NK-92 (cell line): ENCODE data around the gene PRKCD.

Source experiments
- DNase-seq: peaks from one replicate; lab custom pipeline; 2025; ENCODE audit not compliant: unreplicated experiment; lab: John Stamatoyannopoulos, UW

Gene PRKCD

DNA sequence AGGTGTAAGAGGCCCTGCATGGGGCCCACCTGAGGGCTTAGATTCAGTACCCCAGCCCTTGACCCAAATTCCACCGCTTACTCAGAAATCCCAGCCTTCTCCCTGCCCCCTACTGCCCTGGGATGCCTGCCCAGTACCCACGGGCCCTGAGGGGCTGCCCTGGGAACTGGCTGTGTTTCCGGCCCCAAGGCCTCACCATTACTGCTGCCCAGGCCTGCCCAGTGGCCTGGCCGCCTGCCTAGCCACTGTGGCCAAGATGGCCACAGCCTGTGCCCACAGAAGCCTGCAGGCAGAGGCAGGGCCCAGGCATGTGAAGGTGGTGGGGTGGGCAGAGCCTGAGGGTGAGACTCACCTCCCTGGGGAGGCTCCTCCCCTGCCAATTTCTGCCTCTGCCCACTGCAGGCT lies 6.1 kb upstream of the PRKCD start:
- DNase-seq: no peak

DNA sequence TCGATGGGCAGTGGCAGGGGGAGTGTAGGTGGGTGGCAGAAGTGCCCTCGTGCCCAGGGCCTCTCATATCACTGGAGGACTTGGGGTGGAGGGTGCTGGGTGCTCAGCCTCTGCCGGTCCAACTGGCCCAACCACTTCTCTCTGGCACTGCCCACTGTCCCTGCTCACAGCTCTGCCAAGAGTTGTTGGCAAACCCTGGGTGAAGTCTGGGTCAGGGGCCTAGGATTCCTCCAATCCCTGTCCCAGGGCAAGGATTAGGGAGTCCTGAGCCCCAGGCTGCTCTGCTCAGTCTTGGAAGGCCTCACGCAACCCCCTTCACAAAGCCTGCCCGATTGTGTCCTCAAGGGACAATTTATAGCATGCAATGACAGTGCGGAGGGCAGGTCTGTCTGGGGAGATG lies 5.2 kb upstream of the PRKCD start:
- DNase-seq: no peak

DNA sequence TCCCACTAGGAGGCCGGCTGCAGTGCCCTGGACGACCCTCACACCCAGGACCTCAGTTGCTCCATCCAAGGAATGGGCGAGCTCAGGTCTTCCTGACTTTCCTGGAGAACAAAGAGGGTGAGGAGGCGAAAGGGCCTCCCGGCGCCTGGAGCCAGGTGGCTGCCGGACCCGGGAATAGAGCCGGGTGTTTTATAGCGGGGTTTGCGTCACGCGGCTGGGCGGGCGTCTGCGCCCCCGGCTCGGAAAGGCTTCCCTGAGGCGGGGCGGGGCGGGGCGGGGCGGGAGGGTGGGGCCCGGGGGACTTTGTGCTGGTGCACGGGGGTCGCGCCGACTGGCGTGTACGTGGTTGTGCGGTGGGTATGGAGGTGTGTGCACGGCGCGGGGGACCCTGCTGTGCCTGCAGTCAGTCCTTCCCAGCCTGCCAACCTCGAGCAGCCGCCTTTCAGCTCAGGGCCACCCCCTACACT lies 4.6 kb upstream of the PRKCD start:
- DNase-seq: no peak

DNA sequence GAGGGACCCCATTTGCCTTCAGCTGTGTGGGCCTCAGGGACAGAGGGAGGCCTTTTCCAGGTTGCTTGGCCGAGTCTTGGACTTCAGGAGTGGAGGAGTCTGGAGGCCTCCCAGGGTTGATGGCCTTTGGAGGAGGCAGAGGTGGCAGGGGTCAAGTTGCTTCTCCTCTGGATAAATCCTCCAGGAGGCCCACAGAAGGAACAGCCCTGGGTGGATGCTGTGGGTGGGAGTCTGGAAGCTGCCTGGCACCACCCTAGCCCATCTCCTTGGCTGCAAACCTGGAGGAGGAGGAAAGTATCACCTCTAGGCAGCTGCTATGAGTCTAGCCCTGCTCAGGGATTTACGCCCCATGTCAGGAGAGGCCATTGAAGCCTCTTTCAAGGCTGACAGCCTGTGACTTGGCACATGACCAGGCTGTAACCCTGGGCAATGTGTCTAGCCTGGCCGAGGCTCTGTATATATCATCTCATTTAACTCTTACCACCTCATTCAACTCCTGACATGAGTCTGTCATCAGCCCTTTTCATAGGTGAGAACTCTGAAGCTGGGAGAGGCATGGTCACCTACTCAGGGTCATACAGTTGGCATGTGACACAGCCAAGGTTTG lies 2.9 kb upstream of the PRKCD start:
- no peak for DNase-seq

DNA sequence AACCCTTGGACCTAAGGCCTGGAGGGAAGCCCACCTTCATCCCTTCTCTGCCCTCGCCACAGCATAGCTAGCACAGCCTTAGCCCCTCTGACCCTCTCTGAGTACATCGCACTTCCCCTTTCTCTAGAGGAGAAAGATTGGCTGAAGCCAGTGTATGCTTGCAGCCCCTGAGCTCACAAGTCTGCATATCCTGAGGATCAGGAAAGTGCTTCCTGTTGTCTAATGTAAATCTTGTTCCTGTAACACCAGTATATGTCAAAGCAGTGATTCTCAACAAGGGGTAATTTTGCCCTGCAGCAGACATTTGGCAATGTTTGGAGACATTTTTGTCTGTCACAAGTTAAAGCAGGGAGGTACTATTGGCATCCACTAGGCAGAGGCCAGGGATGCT lies 2.2 kb upstream of the PRKCD start:
- no peak for DNase-seq

DNA sequence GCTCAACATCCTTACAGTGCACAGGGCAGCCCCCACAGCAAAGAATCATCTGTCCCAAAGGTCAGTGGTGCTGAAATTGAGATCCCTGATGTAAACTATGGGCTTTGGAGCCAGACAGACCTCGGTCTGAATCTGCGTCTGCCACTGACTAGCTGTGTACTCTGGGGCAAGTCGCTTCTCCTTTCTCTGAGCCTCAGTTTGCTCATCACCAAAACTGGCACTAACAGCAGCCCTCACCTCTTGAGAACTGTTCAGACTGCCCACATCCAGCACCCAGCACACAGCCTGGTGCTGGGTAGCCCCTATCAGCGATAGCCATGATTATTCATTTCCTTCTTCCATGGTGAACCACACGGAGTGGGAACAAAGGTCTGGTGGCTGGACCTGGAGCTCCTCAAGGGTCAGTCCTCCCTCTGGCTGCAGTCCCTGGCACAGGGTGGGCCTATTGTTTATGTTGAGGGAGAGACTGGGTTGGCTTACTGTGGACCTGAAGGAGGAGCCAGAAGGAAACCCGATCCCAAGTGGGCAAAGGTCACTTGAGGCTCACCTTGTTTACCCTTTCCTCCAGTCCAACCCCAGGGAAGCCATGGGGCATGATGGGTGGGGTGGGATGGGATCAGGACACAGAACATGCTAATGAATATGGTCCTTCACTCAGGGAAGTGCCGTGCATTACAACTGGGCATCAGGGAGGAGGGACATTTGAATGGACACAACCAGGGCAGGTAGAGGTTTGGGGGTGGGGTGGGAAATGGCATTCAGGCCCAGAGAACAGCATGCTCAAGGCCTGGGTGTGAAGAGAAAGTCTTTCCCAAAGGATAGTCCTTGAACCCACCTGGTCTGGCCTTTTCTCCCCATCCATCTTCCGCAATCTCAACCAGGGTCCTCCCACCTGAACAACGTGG lies 1.6 kb upstream of the PRKCD start:
- no peak for DNase-seq

DNA sequence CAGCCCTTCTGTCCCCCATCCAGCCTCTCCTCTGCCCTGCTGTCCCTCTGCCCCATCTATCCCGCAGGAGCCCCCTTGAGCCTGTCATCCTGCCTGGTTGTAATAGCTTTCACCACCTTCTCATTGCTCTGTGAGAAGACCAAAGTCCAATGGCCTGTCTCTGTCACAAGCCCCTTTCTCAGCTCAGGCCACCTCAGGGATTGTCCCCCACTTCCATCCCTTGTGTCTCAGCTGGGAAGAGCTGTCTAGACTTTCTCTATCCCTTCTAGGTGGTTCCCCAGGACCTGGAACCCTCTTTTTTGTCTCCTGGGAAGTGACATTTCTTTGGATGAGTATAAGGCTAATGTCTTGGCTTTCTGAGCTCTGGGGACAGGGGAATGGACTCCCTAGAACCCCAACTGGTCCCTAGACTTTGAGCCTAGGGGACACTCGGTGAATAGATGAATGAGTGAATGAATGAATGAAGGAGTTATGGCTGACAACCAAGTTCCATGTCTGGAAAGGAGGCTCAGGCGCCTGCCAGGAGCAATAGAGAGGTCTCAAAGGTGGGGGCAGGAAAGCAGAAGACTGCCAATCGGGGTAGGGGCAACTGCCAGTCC lies 849 bp upstream of the PRKCD start:
- no peak for DNase-seq

DNA sequence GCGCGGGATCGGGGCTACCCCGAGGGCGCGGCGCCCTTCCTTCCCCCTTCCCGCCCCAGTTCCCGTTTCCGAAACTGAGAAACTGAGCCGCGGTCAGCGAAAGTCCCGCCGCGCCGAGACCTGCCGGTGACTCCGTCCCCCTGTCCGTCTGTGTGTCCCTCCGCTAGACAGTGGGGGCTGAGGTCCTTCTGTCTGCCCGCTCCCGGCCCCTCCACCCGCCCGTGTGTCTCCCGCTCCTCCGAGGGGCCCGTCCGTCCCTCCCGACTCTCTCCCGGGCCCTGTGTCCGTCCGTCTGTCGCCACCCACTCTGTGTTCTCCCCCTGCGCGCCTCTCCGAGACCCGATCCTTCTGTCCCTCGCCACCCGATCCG lies 426 bp downstream of the PRKCD start:
- no peak for DNase-seq

DNA sequence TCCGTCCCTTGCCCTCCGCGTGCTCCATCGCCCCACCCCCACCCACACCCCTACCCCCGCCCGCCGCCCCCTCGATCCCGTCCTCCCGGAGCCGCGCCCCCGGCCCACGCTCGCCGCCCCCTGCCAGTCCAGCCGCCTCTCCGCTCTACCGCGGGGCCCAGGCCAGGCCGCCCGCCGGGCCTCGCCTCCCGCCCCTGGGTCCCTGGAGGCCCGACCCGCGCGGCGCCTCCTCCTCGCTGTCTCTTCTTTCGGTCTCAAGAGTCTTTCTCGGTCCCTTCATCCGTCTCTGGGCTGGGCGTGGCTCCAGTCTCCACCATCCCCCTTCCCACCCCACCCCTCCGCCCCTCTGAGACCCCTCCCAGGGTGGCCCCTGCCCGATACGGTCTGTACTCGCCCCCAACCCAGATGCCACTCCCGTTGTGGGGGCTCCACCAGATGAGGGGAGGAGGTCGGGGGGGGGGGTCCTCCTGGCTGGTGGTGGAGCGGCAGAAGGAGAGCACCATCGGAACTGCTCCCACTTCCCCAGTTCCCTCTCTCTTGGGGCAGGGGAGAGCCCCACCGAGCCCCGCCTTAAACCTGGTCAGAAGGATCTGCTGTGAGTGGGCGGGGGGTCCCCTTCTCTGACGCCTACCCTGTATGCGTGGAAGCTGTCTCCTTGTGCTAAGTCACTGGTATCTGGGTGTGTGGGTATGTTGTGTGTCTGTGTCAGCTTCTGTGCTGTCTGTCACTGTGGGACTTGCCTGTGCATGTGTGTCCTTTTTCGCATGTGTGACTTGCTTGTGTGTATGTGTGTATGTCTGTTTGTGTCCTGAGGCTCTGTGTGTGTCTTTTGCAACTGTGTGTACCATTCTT lies 1.0 kb downstream of the PRKCD start:
- no peak for DNase-seq

DNA sequence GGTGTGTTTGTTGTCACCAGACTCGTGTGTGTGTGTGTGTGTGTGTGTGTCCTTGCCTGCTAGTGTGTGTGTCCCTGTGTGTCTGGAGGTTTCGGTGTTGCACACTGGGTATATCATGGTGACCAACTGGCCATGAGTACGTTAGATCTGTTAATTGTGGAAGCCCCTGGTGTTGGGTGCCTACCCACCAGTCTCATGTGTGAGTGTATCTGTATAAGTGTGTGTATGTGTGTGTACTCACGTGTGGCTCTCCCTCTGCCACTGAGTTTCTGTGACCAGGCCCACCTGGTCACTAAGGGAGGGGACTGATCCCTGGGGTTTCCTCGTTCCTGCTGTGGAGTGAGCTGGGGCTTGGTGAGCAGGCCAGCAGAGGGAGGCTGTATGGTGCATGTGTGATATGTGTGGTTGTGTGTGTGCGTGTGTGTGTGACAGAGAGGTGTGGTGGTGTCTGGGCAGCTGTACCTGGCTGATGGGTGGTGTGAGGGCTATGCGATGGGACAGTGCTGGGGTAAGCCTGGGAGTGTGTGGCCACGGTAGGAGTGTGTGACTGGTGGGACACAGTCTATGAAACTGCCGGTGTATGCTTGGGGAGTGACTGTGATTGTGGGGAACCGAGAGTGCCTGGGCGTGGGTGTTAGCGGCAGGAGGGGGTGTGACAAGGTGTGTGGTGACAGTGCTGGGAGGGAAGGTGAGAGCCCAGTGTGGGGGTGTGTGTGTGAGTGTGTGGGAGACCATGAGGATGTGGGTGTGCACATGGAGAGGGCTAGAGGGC lies 1.8 kb downstream of the PRKCD start:
- no peak for DNase-seq

DNA sequence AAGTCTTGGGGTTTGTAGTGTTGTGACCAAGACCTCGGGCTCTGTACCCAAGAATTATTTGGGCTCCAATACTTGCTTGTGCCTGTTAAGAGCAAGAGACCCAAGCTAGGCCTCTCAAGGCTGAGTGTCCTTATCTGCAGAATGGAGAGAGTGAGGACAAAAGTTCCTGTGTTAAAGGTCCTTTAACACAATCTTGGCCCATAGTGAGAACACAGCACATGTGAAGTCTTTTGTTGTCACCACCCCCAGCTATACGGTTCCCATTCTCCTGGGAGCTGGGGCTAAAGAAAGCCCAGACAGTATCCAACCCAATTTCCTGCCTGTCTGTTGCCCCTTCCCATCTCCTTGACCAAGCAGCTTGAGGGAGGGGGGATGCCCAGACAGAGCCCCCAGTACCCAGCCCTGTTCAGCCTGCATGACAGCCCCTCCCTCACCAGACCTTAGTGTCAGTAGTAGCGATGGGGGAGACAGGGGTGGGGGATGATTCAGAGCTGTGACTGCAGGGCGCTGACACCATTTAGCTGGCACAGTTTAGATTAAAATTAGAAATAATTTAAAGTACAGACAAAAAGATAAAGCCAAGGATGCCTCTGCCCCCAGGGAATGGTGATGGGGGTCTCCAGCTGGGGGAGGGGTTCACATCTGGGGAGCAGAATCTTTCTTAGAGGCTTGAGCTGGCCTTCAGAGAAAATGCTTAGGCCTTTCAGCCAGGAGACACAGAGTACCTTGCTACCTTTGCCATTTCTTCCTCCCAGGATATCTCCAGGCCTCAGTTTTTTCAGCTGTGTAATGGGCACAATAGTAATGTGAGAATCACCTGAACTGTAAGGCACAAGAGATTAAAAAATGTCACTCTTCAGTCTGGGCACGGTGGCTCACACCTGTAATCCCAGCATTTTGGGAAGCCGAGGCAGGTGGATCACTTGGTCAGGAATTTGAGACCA lies 2.7 kb downstream of the PRKCD start:
- DNase-seq: no peak

DNA sequence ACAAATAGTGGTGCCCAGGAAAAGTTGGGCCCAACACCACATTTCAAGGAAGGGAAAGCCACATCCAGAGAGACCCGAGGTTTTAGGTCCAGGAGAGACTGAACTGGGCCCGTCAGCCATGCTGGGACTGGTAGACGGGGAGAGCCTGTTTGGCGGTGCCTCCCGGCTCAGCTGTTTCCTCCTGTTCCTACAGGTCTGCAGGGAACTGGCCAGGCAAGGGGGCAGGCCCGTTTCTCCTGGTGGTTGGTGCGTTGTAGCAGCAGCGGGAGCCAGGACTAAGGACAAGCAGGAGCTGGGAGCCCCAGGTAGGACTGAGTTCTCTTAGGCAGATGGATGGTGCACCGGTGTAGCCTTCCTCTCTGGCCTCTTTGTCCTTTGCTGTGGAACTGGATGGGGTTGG lies 3.9 kb downstream of the PRKCD start:
- no peak for DNase-seq

DNA sequence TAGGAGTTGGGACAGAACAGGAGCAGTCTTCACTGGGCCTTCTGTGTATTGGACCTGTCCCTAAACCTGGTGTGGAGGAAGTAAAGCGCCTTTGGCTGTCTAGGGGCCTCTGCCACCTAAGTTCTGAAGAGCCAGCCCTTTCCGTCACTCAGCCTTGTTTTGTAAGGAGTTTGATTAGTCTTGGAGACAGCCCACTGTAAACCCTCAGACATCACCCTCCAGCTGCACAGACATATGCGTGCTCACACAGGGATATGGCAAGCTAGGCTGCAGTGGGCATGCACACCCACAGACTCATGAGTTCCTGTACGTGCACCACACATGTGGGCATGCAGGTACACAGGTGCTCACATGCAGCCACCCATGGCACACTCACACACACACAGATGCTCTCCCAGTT lies 5.2 kb downstream of the PRKCD start:
- DNase-seq: no peak

DNA sequence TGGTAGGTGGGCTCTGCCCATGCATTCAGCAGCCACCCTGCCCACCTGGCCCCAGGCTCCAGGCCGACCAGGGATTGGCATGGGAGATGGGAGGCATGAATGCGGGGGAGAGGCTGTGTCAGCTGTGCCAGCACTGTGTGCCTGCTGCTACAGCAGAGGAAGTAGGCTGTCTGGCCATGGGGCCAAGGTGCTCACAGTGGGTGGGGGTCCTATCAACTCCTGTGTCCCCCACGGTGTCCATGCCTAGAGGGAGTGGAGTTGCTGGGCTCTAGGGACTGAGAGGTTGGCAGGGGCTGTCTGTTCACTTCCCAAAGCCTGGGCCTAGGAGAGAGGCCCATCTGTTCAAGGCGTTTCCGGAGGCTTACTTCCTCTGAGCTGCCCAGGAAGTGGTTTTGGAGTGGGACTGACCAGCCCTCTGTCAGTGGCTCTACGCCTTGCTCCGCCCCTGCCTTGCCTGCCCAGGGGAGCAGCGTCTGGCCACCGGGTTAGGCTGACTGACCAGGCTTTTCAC lies 5.8 kb downstream of the PRKCD start:
- DNase-seq: no peak

DNA sequence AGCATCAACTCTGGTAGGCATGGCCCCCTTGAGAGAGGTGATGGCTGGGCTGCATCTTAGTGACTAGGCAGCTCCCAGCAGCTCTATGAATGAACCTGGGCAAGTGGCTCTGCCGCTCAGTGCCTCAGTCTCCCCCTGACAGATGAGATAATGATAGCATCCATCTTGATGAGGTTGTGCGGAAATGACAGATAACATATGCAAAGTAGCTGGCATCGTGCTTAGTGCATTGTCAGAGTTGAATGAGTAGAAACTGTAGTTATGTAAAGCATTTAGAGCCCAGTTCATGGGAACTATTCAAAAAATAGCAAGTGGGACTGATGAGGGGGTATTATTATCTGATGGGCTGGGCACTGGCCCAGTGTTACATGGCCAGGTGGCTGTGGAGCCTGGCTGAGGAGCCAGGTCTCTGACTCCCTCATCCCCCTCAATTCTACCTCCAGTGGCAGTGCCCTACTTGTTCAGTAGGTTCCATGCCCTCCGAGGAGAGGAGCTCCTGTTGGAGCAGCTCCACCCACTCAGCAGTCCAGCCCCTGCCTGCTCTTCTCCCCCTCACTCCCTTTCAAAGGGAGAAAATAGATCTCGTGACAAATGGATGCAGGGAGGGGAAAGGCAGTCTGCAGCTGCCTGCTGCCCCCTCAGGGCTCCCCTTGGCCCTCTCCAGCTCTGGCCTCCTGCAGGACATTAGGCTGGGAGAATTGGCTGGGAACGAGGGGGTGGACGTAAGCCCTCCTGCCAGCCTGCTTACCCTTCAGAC lies 6.6 kb downstream of the PRKCD start:
- DNase-seq: no peak

DNA sequence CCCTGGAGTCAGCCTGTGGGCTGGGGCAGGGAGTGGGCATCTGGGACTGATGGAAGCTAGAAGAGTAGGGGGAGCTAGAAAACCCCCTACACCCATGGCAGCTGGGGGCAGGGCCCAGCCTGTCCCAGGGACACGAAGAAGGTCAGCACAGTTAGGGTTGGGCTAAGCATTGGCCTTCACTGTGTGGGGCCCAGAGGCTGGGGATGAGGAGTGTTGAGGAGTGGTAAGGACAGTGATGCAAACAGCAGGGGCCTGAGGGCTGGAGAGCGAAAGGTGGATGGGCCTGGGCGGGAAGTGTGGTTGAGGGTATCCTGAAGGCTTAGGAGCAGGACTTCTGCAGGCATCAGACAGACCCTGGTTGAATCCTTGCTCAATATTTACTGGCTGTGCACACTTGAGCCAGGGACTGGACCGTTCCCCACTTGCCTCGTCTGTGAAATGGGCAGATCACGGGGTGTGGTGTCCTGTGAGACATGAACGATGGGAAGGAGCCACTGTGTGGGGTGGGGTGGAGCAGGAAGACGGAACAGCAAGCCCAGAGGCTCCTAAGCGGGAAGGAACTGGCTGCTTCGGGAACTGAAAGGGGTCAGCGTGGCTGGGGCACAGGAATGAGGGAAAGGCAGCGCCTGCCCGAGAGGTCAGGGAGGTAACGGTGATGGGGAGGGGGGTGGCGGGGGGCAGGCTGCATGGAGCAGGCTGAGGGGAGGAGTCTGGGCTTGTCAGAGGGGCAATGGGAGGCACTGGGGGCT lies 7.3 kb downstream of the PRKCD start:
- no peak for DNase-seq

DNA sequence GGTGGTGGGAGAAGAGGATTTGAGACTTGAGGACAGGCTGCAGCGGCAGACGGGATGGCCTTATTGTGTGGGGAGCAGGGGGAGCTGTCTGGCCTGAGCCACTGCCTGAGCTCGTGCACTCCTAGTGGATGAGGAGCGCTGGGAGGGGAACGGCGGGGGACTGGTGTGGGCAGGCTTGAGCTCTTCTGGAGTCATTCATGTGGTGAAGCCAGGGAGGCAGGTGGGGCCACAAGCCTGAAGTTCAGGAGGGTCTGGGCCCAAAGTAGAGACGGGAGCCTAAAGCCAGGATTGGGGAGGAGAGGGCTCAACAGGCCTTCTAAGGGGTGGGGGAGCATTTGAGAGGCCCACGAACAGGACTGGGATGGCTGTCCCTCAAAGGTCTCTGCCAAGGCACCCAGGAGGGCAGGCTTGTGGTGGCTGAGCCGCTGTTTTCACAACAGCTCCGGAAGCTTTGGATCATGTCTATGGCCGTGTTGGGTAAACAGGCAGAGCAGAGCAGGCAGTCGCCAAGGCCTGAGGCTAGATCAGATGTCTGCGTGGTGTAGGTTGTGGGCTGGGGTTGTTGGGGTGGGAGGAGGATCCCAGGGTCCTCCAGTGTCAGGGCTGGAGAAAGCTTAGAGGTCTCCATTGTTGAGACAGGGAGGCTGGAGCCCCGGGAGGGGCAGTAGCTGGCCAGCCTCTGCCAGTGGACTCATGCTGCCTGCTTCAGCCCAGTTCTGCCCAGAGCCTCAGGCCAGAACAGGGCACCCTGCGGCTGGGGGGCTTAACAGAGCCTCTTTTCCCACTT lies 8.2 kb downstream of the PRKCD start:
- DNase-seq: no peak
